ENCODE results near the gene FLNB.

DNA sequence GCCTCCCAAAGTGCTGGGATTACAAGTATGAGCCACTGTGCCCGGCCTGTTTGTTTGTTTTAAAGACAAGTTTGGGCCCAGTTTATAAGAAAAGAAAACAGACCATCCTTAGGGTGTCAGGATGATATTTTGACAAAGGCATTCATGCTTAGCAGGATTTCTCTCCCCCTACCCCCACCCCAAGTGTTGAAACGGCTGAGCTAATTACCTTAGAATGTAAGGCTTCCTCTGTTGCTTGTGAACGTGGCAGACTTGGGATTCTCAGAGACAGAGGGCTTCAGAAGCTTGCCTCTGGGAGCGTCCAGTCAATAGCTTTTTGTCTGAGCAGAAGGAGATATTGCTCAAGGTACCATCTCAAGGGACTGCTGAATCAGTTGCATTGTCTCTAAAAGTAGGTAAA is 24.0 kb downstream of the FLNB start:
- TF ChIP-seq GLIS3 (CRISPR knock-in tag; IDR thresholded peaks at IDR 0.05): no peak
- TF ChIP-seq, protein P1, sequence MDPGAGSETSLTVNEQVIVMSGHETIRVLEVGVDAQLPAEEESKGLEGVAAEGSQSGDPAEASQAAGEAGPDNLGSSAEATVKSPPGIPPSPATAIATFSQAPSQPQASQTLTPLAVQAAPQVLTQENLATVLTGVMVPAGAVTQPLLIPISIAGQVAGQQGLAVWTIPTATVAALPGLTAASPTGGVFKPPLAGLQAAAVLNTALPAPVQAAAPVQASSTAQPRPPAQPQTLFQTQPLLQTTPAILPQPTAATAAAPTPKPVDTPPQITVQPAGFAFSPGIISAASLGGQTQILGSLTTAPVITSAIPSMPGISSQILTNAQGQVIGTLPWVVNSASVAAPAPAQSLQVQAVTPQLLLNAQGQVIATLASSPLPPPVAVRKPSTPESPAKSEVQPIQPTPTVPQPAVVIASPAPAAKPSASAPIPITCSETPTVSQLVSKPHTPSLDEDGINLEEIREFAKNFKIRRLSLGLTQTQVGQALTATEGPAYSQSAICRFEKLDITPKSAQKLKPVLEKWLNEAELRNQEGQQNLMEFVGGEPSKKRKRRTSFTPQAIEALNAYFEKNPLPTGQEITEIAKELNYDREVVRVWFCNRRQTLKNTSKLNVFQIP (CRISPR knock-in tag; IDR thresholded peaks at IDR 0.05; ENCODE audit: borderline replicate concordance, low read depth): no peak
- no peak for TF ChIP-seq CSRNP3 (CRISPR knock-in tag; IDR thresholded peaks at IDR 0.05)
- TF ChIP-seq, protein P2, sequence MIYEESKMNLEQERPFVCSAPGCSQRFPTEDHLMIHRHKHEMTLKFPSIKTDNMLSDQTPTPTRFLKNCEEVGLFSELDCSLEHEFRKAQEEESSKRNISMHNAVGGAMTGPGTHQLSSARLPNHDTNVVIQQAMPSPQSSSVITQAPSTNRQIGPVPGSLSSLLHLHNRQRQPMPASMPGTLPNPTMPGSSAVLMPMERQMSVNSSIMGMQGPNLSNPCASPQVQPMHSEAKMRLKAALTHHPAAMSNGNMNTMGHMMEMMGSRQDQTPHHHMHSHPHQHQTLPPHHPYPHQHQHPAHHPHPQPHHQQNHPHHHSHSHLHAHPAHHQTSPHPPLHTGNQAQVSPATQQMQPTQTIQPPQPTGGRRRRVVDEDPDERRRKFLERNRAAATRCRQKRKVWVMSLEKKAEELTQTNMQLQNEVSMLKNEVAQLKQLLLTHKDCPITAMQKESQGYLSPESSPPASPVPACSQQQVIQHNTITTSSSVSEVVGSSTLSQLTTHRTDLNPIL (CRISPR knock-in tag; IDR thresholded peaks at IDR 0.05; ENCODE audit: low read depth): no peak
- TF ChIP-seq, protein P3, sequence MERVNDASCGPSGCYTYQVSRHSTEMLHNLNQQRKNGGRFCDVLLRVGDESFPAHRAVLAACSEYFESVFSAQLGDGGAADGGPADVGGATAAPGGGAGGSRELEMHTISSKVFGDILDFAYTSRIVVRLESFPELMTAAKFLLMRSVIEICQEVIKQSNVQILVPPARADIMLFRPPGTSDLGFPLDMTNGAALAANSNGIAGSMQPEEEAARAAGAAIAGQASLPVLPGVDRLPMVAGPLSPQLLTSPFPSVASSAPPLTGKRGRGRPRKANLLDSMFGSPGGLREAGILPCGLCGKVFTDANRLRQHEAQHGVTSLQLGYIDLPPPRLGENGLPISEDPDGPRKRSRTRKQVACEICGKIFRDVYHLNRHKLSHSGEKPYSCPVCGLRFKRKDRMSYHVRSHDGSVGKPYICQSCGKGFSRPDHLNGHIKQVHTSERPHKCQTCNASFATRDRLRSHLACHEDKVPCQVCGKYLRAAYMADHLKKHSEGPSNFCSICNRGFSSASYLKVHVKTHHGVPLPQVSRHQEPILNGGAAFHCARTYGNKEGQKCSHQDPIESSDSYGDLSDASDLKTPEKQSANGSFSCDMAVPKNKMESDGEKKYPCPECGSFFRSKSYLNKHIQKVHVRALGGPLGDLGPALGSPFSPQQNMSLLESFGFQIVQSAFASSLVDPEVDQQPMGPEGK (CRISPR knock-in tag; IDR thresholded peaks at IDR 0.05; ENCODE audit: borderline replicate concordance): no peak
- no peak for TF ChIP-seq ZFP3 (CRISPR knock-in tag; IDR thresholded peaks at IDR 0.05)
- no peak for TF ChIP-seq ZC3H10 (CRISPR knock-in tag; IDR thresholded peaks at IDR 0.05)
- no peak for TF ChIP-seq ZFP30 (CRISPR knock-in tag; IDR thresholded peaks at IDR 0.05)
- no peak for TF ChIP-seq ZNF565 (CRISPR knock-in tag; conservative IDR thresholded peaks at IDR 0.05; ENCODE audit: low read depth)

Measured in SK-N-SH treated with all-trans-retinoic acid at 6 μM for 48 hours (cell line).